ENCODE measurements around the gene ZNF214.
"Not testable (repeated sequence)": the region's sequence is repeated elsewhere in the genome, so short reads cannot be mapped to it uniquely, and the experiment has no call there.

Gene ZNF214

GRCh38 chr11:6986487-6986886, 33.7 kb downstream of the ZNF214 start:
- DNase-seq: no peak

- DNase-seq: no peak
Measured at GRCh38 chr11:6979365-6979764, 40.8 kb downstream of the ZNF214 start.

GRCh38 chr11:6969854-6970253, 50.3 kb downstream of the ZNF214 start:
- DNase-seq: not testable (repeated sequence)

GRCh38 chr11:6968816-6969215, 51.3 kb downstream of the ZNF214 start:
- DNase-seq: no peak

- DNase-seq: no peak
Measured at GRCh38 chr11:6962673-6963072, 57.5 kb downstream of the ZNF214 start.

GRCh38 chr11:6962141-6962540, 58.0 kb downstream of the ZNF214 start:
- no peak for DNase-seq

GRCh38 chr11:6954248-6954647, 65.9 kb downstream of the ZNF214 start:
- not testable (repeated sequence) for DNase-seq

Measured in activated effector memory CD4-positive, alpha-beta T cell treated with Interleukin-2 at 50 U/mL for 16 hours (primary cell).